Ishikawa (cell line): Measurements from ENCODE around the gene UGGT2.

Experiments
- CEBPB ChIP-seq: IDR thresholded peaks from 2 replicates; pipeline ENCODE4 v1.6.1; 2012
- EP300 ChIP-seq: IDR thresholded peaks from 2 replicates; pipeline ENCODE4 v1.6.1; 2012; ENCODE audit warnings: borderline replicate concordance
- FOXM1 ChIP-seq: IDR thresholded peaks from 2 replicates; pipeline ENCODE4 v1.6.1; 2012; ENCODE audit warnings: low read depth, borderline replicate concordance
- MAX ChIP-seq: IDR thresholded peaks from 2 replicates; pipeline ENCODE4 v1.6.1; 2012
- RAD21 ChIP-seq: IDR thresholded peaks from 2 replicates; pipeline ENCODE4 v1.6.1; 2012; ENCODE audit warnings: low read depth
- TCF12 ChIP-seq: IDR thresholded peaks from 2 replicates; pipeline ENCODE4 v1.6.1; 2012; ENCODE audit warnings: low read depth
- TEAD4 ChIP-seq: IDR thresholded peaks from 2 replicates; pipeline ENCODE4 v1.6.1; 2012
- TF ChIP-seq, protein P1 (sequence below): IDR thresholded peaks from 2 replicates; pipeline ENCODE4 v1.6.1; 2012

DNA sequence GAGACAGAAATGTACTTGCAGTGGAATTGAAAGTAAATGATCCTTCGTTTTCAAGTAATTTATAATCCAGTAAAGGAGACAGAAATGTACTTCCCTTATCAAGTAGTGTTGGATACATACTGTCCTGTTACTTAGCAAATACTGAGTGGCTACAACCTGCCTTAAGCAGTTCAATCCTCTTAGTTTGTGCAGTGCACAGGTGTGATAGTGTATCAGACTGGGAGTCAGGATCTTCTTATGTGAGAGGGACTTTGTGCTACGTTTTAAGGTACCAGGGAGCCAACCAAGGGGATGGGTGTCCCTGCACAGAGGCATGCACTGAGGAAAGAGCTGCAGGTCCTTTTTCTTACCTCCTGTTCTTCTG, 265.1 kb downstream of the UGGT2 start:
- TF ChIP-seq, protein P1, sequence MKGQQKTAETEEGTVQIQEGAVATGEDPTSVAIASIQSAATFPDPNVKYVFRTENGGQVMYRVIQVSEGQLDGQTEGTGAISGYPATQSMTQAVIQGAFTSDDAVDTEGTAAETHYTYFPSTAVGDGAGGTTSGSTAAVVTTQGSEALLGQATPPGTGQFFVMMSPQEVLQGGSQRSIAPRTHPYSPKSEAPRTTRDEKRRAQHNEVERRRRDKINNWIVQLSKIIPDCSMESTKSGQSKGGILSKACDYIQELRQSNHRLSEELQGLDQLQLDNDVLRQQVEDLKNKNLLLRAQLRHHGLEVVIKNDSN: no peak
- no peak for TF ChIP-seq TEAD4
- no peak for TF ChIP-seq MAX
- no peak for TF ChIP-seq CEBPB
- no peak for TF ChIP-seq FOXM1
- no peak for TF ChIP-seq TCF12
- TF ChIP-seq EP300: no peak
- TF ChIP-seq RAD21: no peak
